Endothelial cell of umbilical vein (primary cell): Measurements from ENCODE around the gene B4GALNT3.

Experiments
- CTCF ChIP-seq, 2 donors: IDR thresholded peaks; 1 replicate in 1 of 2; 2 replicates in 1 of 2; pipeline ENCODE4 v1.5.1; 2011; ENCODE audit warnings: low read length in 2 of 2, mild to moderate bottlenecking in 2 of 2, moderate library complexity in 2 of 2, control low read depth in 1 of 2, inconsistent platforms in 1 of 2, low read depth in 1 of 2; ENCODE audit not compliant: insufficient read depth in 1 of 2; ENCODE audit errors: extremely low read depth in 1 of 2
- EZH2 ChIP-seq: IDR thresholded peaks from 2 replicates; pipeline ENCODE4 v1.6.1; 2012; ENCODE audit warnings: borderline replicate concordance, low read depth, mild to moderate bottlenecking, moderate library complexity, low read length, inconsistent platforms; ENCODE audit not compliant: severe bottlenecking
- FOS ChIP-seq: IDR thresholded peaks from 2 replicates; pipeline ENCODE4 v1.6.1; 2011; ENCODE audit warnings: mild to moderate bottlenecking, low read length, moderate library complexity, borderline replicate concordance; ENCODE audit not compliant: insufficient read depth
- MAX ChIP-seq: IDR thresholded peaks from 2 replicates; pipeline ENCODE4 v1.6.1; 2011; ENCODE audit not compliant: insufficient read depth, insufficient read length
- POLR2A ChIP-seq: IDR thresholded peaks from 2 replicates; pipeline ENCODE4 v1.6.1; 2012; ENCODE audit warnings: low read depth, mild to moderate bottlenecking, control low read depth, low read length
- POLR2AphosphoS5 ChIP-seq: IDR thresholded peaks from 2 replicates; pipeline ENCODE4 v1.6.1; 2012; ENCODE audit warnings: low read depth, mild to moderate bottlenecking, control low read depth, low read length, moderate library complexity; ENCODE audit not compliant: insufficient read depth

GRCh38 chr12:497501-498160 lies 37.9 kb downstream of the B4GALNT3 start:
- TF ChIP-seq POLR2A: no peak
- TF ChIP-seq POLR2AphosphoS5: no peak
- TF ChIP-seq CTCF (IDR thresholded peaks at IDR 0.05; ENCODE audit: extremely low read depth in 1 of 2, insufficient read depth in 1 of 2, low read depth in 1 of 2, low read length in 2 of 2): no peak
- TF ChIP-seq EZH2: no peak
- TF ChIP-seq MAX: no peak
- no peak for TF ChIP-seq FOS
